HG03103 (cell line): ENCODE results near the gene SYDE1.
A peak's percentile ranks its signal among the peaks of the same experiment; 100 is the strongest.

Source experiments
- ATAC-seq: cut with Tn5 transposase; IDR thresholded peaks from one replicate; pipeline ENCODE4 v1.9.1; 2021; ENCODE audit warnings: low read depth; ENCODE audit not compliant: unreplicated experiment

Gene SYDE1

GRCh38 chr19:15123900-15124299 lies 16.7 kb downstream of the SYDE1 start:
- ATAC-seq: no peak

DNA sequence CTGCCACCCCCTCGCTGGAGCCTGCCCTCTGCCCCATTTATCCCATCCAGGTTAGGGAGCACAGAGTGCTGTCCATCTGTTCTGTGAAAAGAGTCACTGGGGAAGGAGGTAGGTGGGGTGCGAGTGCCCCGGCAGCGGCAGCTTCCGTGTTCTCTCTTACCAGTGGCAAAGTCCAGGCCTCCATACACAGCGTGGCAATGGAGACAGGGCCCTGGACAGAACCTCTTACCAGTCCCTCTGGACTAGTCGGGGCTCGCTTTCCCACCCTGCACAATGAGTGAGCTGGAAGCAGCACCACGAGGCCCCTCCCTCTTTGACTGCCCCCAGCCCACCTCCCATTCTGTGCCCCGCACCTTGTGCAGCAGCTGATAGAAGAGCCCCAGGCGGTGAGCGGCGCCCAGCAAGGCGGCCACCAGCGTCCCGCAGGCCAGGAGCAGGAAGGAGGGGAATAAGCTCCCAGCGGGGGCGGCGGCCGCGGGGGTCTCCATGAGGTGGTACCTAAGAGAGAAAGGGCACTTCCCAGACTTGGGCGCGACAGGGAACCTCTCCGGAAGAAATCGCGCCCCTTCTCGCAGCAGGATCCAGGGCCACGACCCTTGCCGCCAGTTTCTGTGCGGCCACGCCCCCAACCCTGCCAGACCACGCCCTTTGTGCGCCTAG lies 17.5 kb downstream of the SYDE1 start:
- ATAC-seq: no peak

- ATAC-seq: peak; percentile 88
These were observed 18.2 kb downstream of the SYDE1 start for GRCh38 chr19:15125232-15126067.

- ATAC-seq: no peak
These were observed 19.1 kb downstream of the SYDE1 start for GRCh38 chr19:15126131-15126910.

DNA sequence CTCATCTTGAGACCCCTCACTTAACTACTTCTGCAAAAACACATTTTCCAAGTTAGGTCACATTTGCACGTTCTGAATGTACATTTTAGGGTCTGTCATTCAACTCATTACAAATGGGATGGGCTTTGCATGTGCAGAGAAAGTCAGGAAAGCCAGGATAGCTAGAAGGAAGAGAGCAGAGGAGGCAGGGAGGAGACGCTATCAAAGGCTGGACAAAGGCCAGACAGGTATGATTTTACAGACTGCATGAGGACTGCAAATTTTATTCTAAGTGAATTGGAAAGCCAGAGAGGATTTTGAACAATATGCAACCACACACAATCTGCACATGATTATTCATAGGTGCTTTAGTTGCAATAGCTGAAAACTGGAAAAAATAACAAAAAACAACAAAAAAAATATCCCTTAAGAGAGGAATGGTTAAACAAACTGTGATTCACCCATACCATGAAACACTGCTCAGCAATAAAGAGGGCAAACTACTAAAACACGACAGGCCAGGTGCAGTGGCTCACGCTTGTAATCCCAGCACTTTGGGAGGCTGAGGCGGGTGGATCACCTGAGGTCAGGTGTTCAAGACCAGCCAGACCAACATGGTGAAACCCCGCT lies 21.1 kb downstream of the SYDE1 start:
- ATAC-seq: no peak

DNA sequence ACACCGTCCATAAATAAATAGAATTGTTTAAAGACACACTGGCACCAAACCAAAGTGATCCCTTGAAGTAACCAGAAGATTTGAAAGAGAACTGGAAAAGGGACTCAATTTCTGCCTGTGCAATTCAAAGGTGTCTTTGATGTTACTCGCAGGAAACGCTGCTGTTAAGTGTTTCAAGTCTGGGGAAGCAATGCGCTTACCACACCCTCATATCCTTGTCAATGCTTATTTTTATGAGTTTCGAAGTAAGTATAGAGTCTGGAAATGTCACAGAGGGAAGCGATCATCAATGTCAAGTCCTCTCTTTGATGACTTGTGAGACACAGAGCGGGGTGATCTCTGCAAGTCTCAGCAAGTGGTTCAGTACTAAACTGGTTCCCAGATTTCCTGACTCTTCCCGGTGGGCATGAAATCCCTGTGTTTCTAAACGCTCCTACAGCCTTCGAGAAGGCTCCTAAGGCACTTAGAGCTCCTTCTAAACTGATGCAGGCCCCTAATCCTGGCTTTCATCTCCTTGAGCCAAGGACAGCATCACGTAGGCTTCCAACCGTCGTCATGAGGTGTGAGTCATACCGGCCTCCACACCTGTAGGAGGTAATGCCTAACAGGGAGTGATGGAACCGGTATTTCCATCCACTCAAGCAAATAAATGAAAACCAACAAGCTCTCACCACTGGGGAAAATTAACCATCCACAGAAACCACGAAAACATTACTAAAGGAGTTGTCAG lies 22.8 kb downstream of the SYDE1 start:
- ATAC-seq: no peak

DNA sequence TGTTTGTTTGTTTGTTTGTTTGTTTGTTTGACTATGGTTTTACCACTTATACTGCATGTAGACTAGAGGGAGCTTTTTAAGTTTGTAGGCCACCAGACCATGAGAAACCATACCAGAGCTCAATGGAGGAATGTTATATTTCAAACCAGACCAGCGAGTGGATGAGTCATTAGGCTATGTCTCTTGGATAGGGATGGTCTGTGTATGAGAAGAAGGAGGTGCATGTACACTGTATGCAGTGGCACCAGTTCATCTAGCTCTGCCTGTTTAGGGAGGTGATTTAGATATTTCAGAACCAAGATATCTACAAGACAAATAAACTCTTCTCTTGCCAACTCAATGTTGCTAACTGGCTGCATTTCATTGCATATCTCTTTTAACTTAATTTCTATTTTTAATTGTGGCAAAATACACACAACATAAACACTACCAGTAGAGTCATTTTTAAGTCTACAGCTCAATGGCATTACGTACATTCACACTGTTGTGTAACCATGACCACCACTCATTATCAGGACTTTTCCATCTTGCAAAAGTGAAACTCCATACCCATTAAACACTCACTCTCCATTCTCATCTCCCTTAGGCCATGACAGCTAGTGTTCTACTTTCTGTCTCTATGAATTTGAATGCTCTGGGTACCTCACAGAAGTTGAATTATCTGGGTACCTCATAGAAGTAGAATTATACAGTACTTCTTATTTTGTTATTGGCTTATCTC lies 29.2 kb downstream of the SYDE1 start:
- no peak for ATAC-seq

DNA sequence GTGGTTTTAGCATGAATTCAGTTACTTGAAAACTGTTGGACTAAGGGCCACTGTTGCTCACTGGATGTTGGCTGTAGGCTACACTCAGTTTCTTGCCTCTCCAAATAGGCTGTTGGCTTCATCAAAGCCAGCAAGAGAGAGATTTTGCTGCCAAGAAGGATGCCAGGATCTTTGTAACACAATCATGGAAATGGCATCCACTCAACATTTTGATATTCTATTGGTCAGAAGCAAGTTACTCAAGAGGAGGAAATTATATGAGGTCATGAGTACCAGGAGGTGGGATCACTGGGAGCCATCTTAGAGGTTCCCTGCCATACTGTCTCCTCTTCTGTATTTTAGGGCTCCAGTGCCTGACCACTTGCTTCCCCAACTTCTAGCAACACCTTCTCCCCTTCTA lies 30.6 kb downstream of the SYDE1 start:
- no peak for ATAC-seq

DNA sequence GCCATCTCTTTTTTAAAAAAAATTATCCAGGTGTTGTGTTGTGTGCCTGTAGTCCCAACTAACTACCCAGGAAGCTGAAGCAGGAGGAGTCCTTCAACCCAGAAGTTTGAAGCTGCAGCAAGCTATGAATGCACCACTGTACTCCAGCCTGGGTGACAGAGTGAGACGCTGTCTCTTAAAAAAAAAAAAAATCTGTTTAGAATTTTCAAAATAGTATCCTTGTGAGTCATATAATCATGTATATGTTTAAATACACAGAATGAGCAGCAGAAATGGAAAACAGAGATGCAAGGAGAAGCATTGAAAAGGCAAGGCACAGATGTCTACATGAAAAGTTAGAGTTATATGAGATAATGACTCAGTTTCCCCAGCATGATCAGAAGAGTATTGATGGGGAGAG lies 31.2 kb downstream of the SYDE1 start:
- no peak for ATAC-seq

DNA sequence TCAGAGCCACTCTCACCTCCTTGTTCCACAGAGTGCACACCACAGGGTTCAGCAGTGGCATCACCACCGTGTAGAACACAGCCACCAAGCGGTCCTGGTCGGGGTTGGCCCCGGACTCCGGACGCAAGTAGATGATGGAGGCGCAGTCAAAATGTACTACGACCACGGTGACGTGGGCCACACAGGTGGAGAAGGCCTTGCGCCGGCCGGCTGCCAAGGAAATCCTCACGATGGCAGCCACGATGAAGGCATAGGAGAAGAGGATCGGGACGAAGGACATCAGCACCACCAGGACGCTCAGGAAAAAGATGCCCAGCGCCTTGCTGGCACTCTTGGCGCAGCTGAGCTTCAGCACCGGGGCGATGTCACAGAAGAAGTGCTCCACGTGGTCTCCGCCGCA lies 33.9 kb downstream of the SYDE1 start:
- no peak for ATAC-seq

DNA sequence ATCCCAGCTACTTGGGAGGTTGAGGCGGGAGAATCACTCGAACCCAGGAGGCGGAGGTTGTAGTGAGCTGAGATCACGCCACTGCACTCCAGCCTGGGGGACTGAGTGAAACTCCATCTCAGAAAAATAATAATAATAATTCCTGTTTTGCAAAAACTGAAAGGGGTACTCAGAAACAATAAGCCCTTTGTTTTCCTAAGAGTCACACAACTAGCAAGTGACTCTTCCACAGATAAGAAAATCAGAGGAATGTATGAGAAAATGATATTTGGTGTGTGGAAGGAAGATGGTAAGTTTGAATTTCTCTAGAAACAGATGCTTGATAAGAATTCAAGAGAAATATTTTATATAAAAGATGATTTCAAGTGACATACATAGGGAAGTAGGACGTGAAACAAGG lies 35.1 kb downstream of the SYDE1 start:
- ATAC-seq: no peak

GRCh38 chr19:15144046-15144646 lies 36.9 kb downstream of the SYDE1 start:
- no peak for ATAC-seq

- no peak for ATAC-seq
These were observed 39.9 kb downstream of the SYDE1 start for GRCh38 chr19:15147090-15147489.

DNA sequence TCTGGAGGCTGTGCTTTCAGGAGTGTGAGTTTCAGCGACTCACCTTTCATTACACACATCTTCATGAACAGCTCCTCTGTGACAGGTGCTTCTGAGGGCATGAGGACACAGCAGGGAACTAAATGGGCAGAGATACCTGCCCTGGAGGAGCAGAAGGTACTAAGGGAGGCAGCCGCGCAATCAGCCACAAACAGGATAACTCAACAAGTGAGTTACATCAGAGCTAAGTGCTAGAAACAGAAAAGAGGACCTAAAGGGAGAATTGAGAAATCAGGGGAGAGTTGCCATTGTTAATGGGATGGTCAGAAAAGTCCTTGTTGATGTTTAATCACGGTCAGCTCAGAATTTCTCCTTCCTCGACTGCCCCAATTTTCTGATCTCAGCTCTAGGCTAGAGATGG lies 42.5 kb downstream of the SYDE1 start:
- ATAC-seq: no peak

DNA sequence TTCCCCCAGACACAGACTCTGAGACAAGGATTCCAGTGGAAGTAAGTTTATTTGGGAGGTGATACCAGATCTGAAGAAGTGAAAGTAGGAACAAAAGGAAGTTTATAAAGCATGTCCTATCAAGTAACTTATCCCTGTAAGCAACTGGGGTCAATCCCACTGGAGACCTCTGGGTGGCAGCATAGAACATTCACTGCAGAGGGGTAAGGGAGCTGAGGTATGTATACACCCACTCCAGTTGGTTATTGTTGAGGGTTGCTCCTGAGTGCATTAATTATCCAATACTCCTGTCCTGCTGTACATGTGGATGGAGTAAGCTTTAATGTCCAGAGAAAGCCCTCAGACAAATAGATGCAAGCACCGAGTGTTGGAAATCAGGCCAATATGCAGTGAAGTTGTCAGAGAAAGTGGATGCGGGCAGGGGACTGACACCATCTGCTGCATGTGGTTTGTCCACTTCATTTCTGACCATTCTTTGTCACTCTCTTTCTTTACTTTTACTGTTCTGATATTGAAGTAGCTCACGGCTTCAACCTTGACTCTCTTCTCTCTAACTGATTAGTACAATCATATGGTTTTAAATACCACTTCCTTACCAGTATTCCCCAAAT lies 46.9 kb downstream of the SYDE1 start:
- ATAC-seq: no peak

DNA sequence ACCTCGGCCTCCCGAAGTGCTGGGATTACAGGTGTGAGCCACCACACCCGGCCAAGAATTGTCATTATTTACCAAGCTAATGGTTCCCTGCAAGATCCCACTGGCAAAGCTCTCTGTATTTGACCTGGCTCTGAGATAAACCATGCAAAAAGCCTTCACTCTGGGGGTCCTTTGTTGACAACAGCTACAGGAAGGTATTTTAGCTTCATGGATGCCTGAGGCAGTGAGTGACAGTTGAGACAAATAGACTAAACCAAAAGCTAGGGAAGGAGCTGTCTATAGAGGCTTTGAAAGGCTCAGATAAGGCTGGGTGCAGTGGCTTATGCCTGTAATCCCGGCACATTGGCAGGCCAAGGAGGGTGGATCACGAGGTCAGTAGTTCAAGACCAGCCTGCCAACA lies 48.1 kb downstream of the SYDE1 start:
- no peak for ATAC-seq

GRCh38 chr19:15156391-15156790 lies 49.2 kb downstream of the SYDE1 start:
- ATAC-seq: no peak

DNA sequence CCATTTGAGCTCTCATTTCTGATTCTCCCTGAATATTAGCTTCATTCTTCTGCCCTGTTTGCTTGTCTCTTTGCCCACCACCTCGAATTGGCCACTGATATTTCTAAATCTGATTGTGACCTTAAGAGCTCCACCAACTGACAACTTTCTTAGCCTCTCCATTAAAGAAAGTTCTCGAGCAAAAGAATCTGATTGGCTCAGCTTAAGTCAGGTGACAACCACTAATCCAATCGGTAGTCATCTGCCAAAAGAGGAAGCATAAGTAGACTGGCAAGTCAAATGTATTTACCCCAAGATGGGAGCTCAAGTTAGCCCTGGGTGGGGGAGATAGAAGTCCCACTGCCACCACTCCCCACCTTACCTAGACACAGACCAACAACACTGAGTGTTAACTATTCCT lies 52.0 kb downstream of the SYDE1 start:
- no peak for ATAC-seq
